Measurements from ENCODE around the gene LIPI. TPM values are rescaled to one million over a fixed set of nuclear protein-coding genes. Genes with fewer than 3 reads are reported as not detected.
A peak's percentile ranks its signal among the peaks of the same experiment; 100 is the strongest.

The LIPI gene
- total and polyA plus RNA-seq, 2 of the 13 experiments (the other 11 are each of a cell fraction or from before 2014, with no cell fraction given): not detected

DNA sequence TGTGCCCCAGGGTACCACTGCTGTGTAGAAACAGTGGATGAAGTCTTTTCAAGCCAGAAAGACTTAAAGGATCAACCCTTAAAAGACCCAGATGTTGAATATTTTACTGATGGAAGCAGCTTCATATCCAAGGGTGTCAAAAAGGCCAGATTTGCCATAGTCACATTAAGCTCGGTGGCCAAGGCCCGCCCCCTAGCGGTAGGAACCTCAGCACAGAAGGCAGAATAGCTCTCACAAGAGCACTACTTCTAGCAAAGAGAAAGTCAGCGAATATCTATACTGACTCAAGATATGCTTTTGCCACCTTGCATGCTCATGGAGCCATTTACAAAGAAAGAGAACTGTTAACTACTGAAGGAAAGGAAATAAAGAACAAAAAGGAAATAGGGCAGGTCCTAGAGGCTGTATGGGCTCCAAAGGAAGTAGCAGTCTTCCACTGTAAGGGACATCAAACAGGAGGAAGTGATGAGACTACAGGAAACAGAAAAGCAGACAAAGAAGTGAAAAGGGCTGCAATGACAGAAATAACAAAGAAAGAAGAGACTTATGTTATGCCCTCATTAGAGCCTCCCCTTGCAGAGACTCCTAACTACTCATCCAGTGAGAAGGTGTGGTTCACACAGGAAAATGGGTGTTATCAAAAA is 90.5 kb downstream of the LIPI start:
- TF ChIP-seq SMC3 (IDR thresholded peaks at IDR 0.05; ENCODE audit: low read length) (peak; percentile 25; the same call in 1 of the 2 replicates), STAG1 (CRISPR knock-in tag; IDR thresholded peaks at IDR 0.05) (peak; percentile 59), CHD4 (IDR thresholded peaks at IDR 0.05; ENCODE audit: borderline replicate concordance, low read length) (no peak), CTCF (CRISPR knock-in tag; IDR thresholded peaks at IDR 0.05) (peak; percentile 72)
- H3K27ac ChIP-seq (ENCODE audit: extremely low read length, insufficient read depth, low read length): no peak overlapping the region
- in situ Hi-C loops (cut with HindIII; ENCODE audit: extremely low pct_ligation_motif_present, low pct_unique_long_range_greater_than_20kb) (no loop called here), intact Hi-C loops (cut with micrococcal nuclease; ENCODE audit: unreplicated experiment) (no loop called here)
- H4K20me1 ChIP-seq (ENCODE audit: insufficient read depth, low read length): no peaks in the 10 kb centered on the region
- DNase-seq (ENCODE audit: low spot score) (peak; percentile 11), FAIRE-seq (peak; percentile 23), ATAC-seq (peak; percentile 84)
- H3K4me2 ChIP-seq (ENCODE audit: low read depth, low read length): no peak overlapping the region
- BruUV-seq (replicated peaks): no TSS peak
- no peak overlapping the region for H3K4me3 ChIP-seq (replicated peaks in 1 of 3; ENCODE audit: insufficient read depth in 1 of 3, low read depth in 2 of 3, low read length in 3 of 3)
- peaks cover 8% of the 10 kb centered on the region; the same call in 1 of the 2 replicates for H3K4me1 ChIP-seq (ENCODE audit: insufficient read depth, low read length)
- POLR2A ChIA-PET: no interaction called here
- no peaks in the 10 kb centered on the region for H3K9me3 ChIP-seq (ENCODE audit: low read length)
- no peak overlapping the region for H2AFZ ChIP-seq (ENCODE audit: low read length)
- H3K79me2 ChIP-seq (ENCODE audit: insufficient read depth, low read length): no peaks in the 10 kb centered on the region
- WGBS (ENCODE audit: low lambda C conversion rate): 5% methylated on average over 4 of the region's 4 CpGs
- no peaks in the 10 kb centered on the region for H3K36me3 ChIP-seq (replicated peaks in 1 of 2; ENCODE audit: control insufficient read depth in 1 of 2, insufficient read depth in 2 of 2, low read length in 2 of 2)
- no peak overlapping the region for H3K9ac ChIP-seq (ENCODE audit: insufficient read depth, low read depth, low read length)
- CTCF ChIA-PET (ENCODE audit: low intra/inter-chr PET ratio, low total read pairs): no interaction called here
- H3K27me3 ChIP-seq (ENCODE audit: control insufficient read depth in 1 of 2, insufficient read depth in 2 of 2, low read length in 2 of 2): no peaks in the 10 kb centered on the region

DNA sequence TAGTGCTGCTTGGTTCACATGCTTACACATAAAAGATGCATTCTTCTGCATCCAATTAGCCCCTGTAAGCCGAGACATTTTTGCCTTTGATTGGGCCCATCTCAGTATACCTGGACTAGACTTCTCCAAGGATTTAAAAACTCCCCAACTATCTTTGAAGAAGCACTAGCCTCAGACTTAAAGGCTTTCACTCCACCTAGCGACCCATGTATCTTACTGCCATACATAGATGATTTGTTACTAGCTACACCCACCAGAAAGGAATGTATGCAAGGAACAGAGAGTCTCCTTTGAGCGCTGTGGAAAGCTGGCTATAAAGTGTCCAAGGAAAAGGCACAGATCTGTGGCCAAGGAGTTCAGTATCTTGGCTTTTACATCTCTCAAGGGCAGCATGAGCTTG is 91.7 kb downstream of the LIPI start:
- Histone ChIP-seq H3K4me1 (ENCODE audit: insufficient read depth, low read length) (peaks cover 8% of the 10 kb centered on the region; the same call in 1 of the 2 replicates), H3K9me3 (ENCODE audit: low read length) (no peaks in the 10 kb centered on the region), H3K4me2 (ENCODE audit: low read depth, low read length) (no peak overlapping the region), H4K20me1 (ENCODE audit: insufficient read depth, low read length) (no peaks in the 10 kb centered on the region), H3K9ac (ENCODE audit: insufficient read depth, low read depth, low read length) (no peak overlapping the region), H2AFZ (ENCODE audit: low read length) (no peak overlapping the region), H3K79me2 (ENCODE audit: insufficient read depth, low read length) (no peaks in the 10 kb centered on the region), H3K27me3 (ENCODE audit: control insufficient read depth in 1 of 2, insufficient read depth in 2 of 2, low read length in 2 of 2) (no peaks in the 10 kb centered on the region), H3K36me3 (replicated peaks in 1 of 2; ENCODE audit: control insufficient read depth in 1 of 2, insufficient read depth in 2 of 2, low read length in 2 of 2) (no peaks in the 10 kb centered on the region), H3K27ac (ENCODE audit: extremely low read length, insufficient read depth, low read length) (no peak overlapping the region), H3K4me3 (replicated peaks in 1 of 3; ENCODE audit: insufficient read depth in 1 of 3, low read depth in 2 of 3, low read length in 3 of 3) (no peak overlapping the region)
- DNase-seq (ENCODE audit: low spot score) (no peak), FAIRE-seq (no peak), ATAC-seq (peak; percentile 46)
- TF ChIP-seq SMAD1 (CRISPR knock-in tag; IDR thresholded peaks at IDR 0.05; ENCODE audit: borderline replicate concordance, low read depth): no peak
- no peak for TF ChIP-seq ZNF770 (CRISPR knock-in tag; IDR thresholded peaks at IDR 0.05)
- 53% methylated on average over 3 of the region's 3 CpGs for WGBS (ENCODE audit: low lambda C conversion rate)
- BruUV-seq (replicated peaks): no TSS peak
- ChIA-PET POLR2A (no interaction called here), CTCF (ENCODE audit: low intra/inter-chr PET ratio, low total read pairs) (no interaction called here)
- in situ Hi-C loops (cut with HindIII; ENCODE audit: extremely low pct_ligation_motif_present, low pct_unique_long_range_greater_than_20kb): no loop called here
- intact Hi-C loops (cut with micrococcal nuclease; ENCODE audit: unreplicated experiment): no loop called here

All from HepG2 (cell line).